ENCODE measurements around the gene UBR4. TPM values are rescaled to one million over a fixed set of nuclear protein-coding genes. Genes with fewer than 3 reads are reported as not detected.

Gene UBR4
- total and polyA plus RNA-seq, 2 of the 8 experiments (the other 6 are each of a cell fraction or from before 2014, with no cell fraction given), result 139 to 152 TPM

GRCh38 chr1:19151537-19151936 is 58.5 kb downstream of the UBR4 start (continued):
- no peak for TF ChIP-seq YY1 (IDR thresholded peaks at IDR 0.05; ENCODE audit: low read depth, low read length)
- no peak for TF ChIP-seq MAFK (IDR thresholded peaks at IDR 0.05; ENCODE audit: low read depth, low read length)
